WERI-Rb-1 (cell line): Measurements from ENCODE around the gene ETNPPL.

Experiments used
- DNase-seq: peaks from one replicate; pipeline ENCODE4 v3.0.0-alpha.2; 2020
- H3K27ac ChIP-seq: fragments of 250-450 bp; sonication (Bioruptor Pico); 2 replicates; pipeline ENCODE4 v1.5.1; 2020; ENCODE audit warnings: mild to moderate bottlenecking, moderate library complexity
- H3K27me3 ChIP-seq: fragments of 250-450 bp; sonication (Bioruptor Pico); 2 replicates; pipeline ENCODE4 v1.5.1; 2021; ENCODE audit warnings: mild to moderate bottlenecking, low read depth, moderate library complexity; ENCODE audit not compliant: insufficient read depth, severe bottlenecking
- H3K36me3 ChIP-seq: fragments of 250-450 bp; sonication (Bioruptor Pico); 2 replicates; pipeline ENCODE4 v1.5.1; 2020; ENCODE audit warnings: mild to moderate bottlenecking, moderate library complexity
- H3K4me3 ChIP-seq: 2 replicates; pipeline ENCODE4 v1.5.1; 2011; ENCODE audit warnings: low read depth, mild to moderate bottlenecking, control low read depth, low read length
- H3K9me3 ChIP-seq: fragments of 250-450 bp; sonication (Bioruptor Pico); 2 replicates; pipeline ENCODE4 v1.5.1; 2021; ENCODE audit warnings: mild to moderate bottlenecking, moderate library complexity; ENCODE audit not compliant: severe bottlenecking
- CTCF ChIP-seq: IDR thresholded peaks from 2 replicates; pipeline ENCODE4 v1.5.1; 2011; ENCODE audit warnings: low read depth, mild to moderate bottlenecking, control low read depth, inconsistent platforms, low read length

The ETNPPL gene

GRCh38 chr4:108796173-108796572 lies 33.3 kb upstream of the ETNPPL start:
- DNase-seq = no peak
- H3K4me3 ChIP-seq = no peak overlapping the region
- no peaks in the 10 kb centered on the region for H3K36me3 ChIP-seq
- no peaks in the 10 kb centered on the region for H3K9me3 ChIP-seq
- no peaks in the 10 kb centered on the region for H3K27me3 ChIP-seq
- H3K27ac ChIP-seq = no peak overlapping the region
- TF ChIP-seq CTCF = no peak

DNA sequence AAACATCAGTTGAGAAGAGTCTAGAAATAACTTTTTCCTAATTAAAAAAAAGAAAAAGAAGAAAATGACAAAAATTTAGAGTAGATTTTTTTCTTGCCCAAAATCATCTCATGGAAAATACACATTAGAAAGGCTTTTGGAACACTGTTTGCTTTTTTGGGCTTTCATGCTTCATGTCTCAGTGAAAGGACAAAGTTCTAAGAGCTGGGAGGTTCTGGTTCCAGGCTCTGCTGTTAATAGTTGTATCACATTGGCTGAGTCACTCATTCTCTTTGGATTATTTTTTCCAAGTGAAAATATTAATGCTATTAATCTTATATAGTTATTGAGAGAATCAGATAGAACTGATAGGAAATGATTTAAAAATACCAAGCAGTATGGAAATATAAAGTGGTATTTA lies 32.9 kb upstream of the ETNPPL start:
- Histone ChIP-seq H3K27me3 (no peaks in the 10 kb centered on the region), H3K27ac (no peak overlapping the region), H3K9me3 (no peaks in the 10 kb centered on the region), H3K4me3 (no peak overlapping the region), H3K36me3 (no peaks in the 10 kb centered on the region)
- DNase-seq = no peak
- no peak for TF ChIP-seq CTCF

- no peak for DNase-seq
- H3K4me3 ChIP-seq = no peak overlapping the region
Observed at GRCh38 chr4:108794136-108794535, 31.3 kb upstream of the ETNPPL start.

DNA sequence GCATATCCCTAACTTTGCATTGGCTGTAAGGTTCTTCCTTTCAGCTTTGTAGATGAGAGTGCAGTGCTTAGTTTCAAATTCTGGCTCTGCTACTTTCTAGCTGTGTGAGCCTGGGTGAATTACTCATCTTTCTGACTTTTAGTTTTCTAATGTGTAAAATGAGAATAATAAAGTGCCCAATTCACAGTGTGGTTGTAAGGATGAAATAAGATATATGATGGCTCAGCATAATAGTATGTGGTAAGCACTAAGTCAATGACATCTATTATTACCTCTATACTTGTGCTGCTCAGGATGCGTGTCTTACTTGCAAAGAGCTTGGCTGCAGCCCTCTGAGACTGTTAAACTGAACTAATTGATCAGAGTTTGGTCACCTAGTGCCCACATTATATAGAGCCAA lies 30.6 kb upstream of the ETNPPL start:
- no peak for DNase-seq
- H3K27me3 ChIP-seq = no peaks in the 10 kb centered on the region
- H3K4me3 ChIP-seq = no peak overlapping the region
- H3K9me3 ChIP-seq = no peaks in the 10 kb centered on the region
- TF ChIP-seq CTCF = no peak
- H3K36me3 ChIP-seq = no peaks in the 10 kb centered on the region
- H3K27ac ChIP-seq = no peak overlapping the region

More at GRCh38 chr4:108794136-108794535, 31.3 kb upstream of the ETNPPL start:
- Histone ChIP-seq H3K27me3 (no peaks in the 10 kb centered on the region), H3K27ac (no peak overlapping the region), H3K9me3 (no peaks in the 10 kb centered on the region), H3K36me3 (no peaks in the 10 kb centered on the region)
- TF ChIP-seq CTCF = no peak

- no peak for DNase-seq
- Histone ChIP-seq H3K9me3 (no peaks in the 10 kb centered on the region), H3K27ac (no peak overlapping the region), H3K27me3 (no peaks in the 10 kb centered on the region), H3K4me3 (no peak overlapping the region), H3K36me3 (no peaks in the 10 kb centered on the region)
- no peak for TF ChIP-seq CTCF
Observed at GRCh38 chr4:108788731-108789130, 25.9 kb upstream of the ETNPPL start.

- Histone ChIP-seq H3K4me3 (no peak overlapping the region), H3K9me3 (no peaks in the 10 kb centered on the region), H3K36me3 (no peaks in the 10 kb centered on the region), H3K27me3 (no peaks in the 10 kb centered on the region), H3K27ac (no peak overlapping the region)
- TF ChIP-seq CTCF = no peak
- no peak for DNase-seq
Observed at GRCh38 chr4:108787724-108788123, 24.9 kb upstream of the ETNPPL start.
